Right atrium auricular region (tissue), 2 donors: Measurements from ENCODE around the gene ITGB6. TPM values are rescaled to one million over a fixed set of nuclear protein-coding genes. Genes with fewer than 3 reads are reported as not detected.
"Not testable (repeated sequence)": the region's sequence is repeated elsewhere in the genome, so short reads cannot be mapped to it uniquely, and the experiment has no call there.

ENCODE experiments used
- DNase-seq: peaks from one replicate; pipeline ENCODE4 v3.0.0-alpha.2; 2019; ENCODE audit warnings: low spot score
- H3K27ac ChIP-seq, 2 donors: fragments of 200-600 bp; sonication (generic); 1 replicate in 1 of 2; 2 replicates in 1 of 2; pipeline ENCODE4 v1.5.1; 2016 to 2019
- H3K27me3 ChIP-seq, 2 donors: fragments of 200-600 bp; sonication (generic); one replicate each; pipeline versions ENCODE4 v1.5.1 to v1.6.0; 2017 to 2019
- H3K36me3 ChIP-seq: fragments of 200-600 bp; sonication (generic); one replicate; pipeline ENCODE4 v1.5.1; 2016
- H3K4me1 ChIP-seq, 2 donors: fragments of 200-600 bp; sonication (generic); one replicate each; pipeline versions ENCODE4 v1.5.1 to v1.6.0; 2017 to 2019
- H3K4me3 ChIP-seq, 2 donors: fragments of 200-600 bp; sonication (generic); 1 replicate in 1 of 2; 2 replicates in 1 of 2; pipeline ENCODE4 v1.5.1; 2017 to 2019; ENCODE audit warnings: mild to moderate bottlenecking in 1 of 2, moderate library complexity in 1 of 2
- H3K9me3 ChIP-seq, 2 donors: fragments of 200-600 bp; sonication (generic); one replicate each; pipeline ENCODE4 v1.5.1; 2019
- total RNA-seq, 2 donors: library from RNA; depleted of rRNA; stranded (reverse); fragments of >200 nt; gene quantifications; one replicate each; pipeline ENCODE4 v1.1.0, GENCODE V29; 2016
- TF ChIP-seq, protein P1 (sequence below), 2 donors: fragments of 200-600 bp; sonication (generic); IDR thresholded peaks; one replicate each; pipeline ENCODE4 v1.5.1; 2019; ENCODE audit warnings: antibody characterized with exemption in 2 of 2

ITGB6 gene
- total RNA-seq, 2 donors from 2014 or later = 0.20 to 0.30 TPM

DNA sequence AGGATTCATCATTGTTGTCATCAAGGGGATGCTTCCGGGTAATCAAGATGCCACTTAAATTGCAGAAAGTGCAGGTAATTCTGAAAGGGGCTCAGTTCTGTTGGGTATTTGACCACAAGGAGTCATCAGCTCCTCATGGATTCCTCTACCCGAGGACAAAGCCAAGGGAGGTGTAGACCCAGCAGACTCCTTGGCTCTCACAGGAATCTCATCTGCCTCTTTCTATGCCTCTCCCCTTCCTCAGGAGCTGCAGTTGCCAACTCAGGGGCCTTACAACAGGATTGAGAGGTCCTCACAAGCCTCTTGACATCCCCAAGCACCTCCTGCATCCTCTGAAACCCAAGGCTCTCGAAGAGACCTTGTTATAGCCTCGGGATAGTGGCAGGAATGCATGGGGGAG, 44.0 kb downstream of the ITGB6 start:
- Histone ChIP-seq H3K4me1 (peaks cover 0 to 19% of the 10 kb centered on the region in 2 donors), H3K9me3 (no peaks in the 10 kb centered on the region), H3K27ac (no peak overlapping the region), H3K36me3 (no peaks in the 10 kb centered on the region), H3K27me3 (no peaks in the 10 kb centered on the region), H3K4me3 (no peak overlapping the region)
- TF ChIP-seq, protein P1, sequence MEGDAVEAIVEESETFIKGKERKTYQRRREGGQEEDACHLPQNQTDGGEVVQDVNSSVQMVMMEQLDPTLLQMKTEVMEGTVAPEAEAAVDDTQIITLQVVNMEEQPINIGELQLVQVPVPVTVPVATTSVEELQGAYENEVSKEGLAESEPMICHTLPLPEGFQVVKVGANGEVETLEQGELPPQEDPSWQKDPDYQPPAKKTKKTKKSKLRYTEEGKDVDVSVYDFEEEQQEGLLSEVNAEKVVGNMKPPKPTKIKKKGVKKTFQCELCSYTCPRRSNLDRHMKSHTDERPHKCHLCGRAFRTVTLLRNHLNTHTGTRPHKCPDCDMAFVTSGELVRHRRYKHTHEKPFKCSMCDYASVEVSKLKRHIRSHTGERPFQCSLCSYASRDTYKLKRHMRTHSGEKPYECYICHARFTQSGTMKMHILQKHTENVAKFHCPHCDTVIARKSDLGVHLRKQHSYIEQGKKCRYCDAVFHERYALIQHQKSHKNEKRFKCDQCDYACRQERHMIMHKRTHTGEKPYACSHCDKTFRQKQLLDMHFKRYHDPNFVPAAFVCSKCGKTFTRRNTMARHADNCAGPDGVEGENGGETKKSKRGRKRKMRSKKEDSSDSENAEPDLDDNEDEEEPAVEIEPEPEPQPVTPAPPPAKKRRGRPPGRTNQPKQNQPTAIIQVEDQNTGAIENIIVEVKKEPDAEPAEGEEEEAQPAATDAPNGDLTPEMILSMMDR (IDR thresholded peaks at IDR 0.05) = peak in 1 of 2 donors; percentile 26
- DNase-seq = no peak

DNA sequence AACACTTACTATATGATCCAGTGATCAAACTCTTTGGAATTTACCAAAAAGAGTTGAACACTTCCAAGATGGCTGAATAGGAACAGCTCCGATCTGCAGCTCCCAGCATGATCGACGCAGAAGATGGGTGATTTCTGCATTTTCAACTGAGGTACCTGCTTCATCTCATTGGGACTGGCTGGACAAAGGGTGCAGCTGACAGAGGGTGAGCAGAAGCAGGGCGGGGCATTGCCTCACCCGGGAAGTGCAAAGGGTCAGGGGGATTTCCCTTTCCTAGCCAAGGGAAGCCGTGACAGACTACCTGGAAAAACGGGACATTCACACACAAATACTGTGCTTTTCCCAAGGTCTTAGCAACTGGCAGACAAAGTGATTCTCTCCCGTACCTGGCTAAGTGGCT, 51.7 kb downstream of the ITGB6 start:
- H3K9me3 ChIP-seq = not testable (repeated sequence)

DNA sequence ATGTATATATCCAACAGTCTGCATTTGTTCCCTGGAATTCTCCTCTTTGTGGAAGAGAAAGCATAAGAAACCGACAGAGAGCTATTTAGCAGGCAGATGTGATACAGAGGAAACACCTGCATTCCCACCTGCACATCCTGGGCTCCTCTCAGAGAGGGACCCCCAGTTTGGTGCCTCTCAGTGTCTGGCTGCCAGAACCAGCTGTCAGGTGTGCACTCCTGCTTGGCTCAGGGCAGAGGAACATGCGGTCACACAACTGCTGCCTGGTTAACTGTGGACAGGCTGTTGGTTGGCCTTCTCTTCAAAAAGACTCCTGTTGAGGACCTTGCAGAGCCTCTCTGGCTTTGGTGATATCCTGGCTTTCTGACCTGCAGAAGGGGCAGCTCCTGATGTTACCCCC, 54.6 kb downstream of the ITGB6 start:
- Histone ChIP-seq H3K36me3 (no peaks in the 10 kb centered on the region), H3K27me3 (no peaks in the 10 kb centered on the region), H3K4me3 (no peak overlapping the region), H3K9me3 (no peaks in the 10 kb centered on the region), H3K4me1 (no peaks in the 10 kb centered on the region), H3K27ac (no peak overlapping the region)
- no peak for DNase-seq
- TF ChIP-seq, protein P1 (IDR thresholded peaks at IDR 0.05) = no peak

More for the DNA sequence above, 51.7 kb downstream of the ITGB6 start:
- H3K4me1 ChIP-seq, H3K27ac ChIP-seq, H3K27me3 ChIP-seq, H3K4me3 ChIP-seq, H3K36me3 ChIP-seq, DNase-seq: not testable (repeated sequence)

DNA sequence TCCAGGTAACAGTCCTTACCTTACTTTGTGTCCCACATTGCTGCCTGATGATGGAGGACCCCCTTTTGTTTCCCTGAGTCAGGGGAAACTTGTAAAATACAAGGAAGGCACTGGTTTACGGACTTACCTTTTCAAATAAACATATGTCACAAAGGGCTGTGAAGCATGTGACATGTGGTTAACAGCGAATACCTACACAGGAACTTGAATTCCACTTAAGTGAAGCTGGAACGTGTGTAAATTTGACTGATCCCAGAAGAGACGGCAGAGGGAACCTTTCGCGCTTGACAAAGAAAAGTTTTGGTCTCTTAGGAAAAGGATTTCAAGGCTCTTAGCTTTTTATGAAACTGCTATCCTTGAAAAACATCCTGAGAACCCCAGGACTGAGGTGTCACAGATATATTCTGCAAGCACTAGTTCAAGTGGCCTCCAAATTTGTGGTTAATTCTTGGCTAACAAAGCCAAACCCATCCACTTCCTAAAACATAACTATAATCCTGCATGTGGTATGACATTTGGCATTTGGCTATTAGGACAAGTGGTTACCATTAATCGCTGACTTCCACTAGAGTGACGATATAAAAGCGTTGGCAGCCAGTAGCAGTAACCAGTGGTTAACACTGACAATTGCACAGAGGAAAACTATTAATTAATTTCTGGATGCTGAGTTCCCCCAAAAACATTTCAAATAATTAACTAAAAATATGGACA, 55.6 kb downstream of the ITGB6 start:
- no peak for DNase-seq
- Histone ChIP-seq H3K4me1 (peaks cover 0 to 3% of the 10 kb centered on the region in 2 donors), H3K4me3 (no peak overlapping the region), H3K27ac (no peak overlapping the region), H3K9me3 (no peaks in the 10 kb centered on the region), H3K27me3 (no peaks in the 10 kb centered on the region), H3K36me3 (no peaks in the 10 kb centered on the region)
- TF ChIP-seq, protein P1 (IDR thresholded peaks at IDR 0.05) = no peak

DNA sequence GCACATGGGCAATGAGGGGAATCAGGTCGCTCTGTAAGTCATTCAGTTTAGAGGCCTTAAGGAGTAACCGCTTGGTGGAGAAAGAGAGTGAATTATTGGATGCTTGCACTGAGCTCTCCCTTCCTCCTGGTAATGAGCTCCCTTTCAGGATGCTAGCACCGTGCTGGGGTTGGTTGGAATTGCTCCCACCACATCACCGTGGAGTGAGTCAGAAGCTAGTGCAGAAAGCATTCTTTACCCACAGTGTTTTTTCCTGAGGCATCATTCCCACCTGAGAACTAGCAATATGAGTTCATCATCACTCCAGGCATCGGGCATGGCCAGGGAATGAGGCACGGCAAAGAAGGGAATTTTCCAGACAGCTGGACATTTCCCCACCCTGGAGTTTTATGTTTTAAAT, 57.6 kb downstream of the ITGB6 start:
- Histone ChIP-seq H3K4me1 (peaks cover 0 to 3% of the 10 kb centered on the region in 2 donors), H3K9me3 (no peaks in the 10 kb centered on the region), H3K36me3 (no peaks in the 10 kb centered on the region), H3K4me3 (no peak overlapping the region), H3K27ac (no peak overlapping the region), H3K27me3 (no peaks in the 10 kb centered on the region)
- no peak for DNase-seq
- TF ChIP-seq, protein P1 (IDR thresholded peaks at IDR 0.05) = no peak

DNA sequence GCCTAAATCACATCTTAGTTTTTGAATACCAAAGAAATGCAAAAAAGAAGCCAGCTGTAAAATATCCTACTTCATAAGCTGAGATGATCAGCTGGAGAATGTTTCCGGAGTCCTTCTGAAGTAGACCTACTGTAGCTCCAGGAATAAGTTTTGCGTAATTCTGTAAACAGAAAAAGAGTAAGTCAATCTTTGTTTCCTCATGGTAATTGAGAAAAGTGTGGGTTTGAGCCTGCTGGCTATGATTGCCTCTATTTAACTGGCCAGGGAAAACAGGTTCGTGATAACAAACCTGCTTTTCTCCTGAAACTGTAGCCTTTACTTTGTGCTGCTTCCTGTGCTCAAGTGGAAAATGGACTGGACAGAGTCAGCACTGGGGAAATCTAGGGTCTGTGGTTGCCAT, 58.2 kb downstream of the ITGB6 start:
- TF ChIP-seq, protein P1 (IDR thresholded peaks at IDR 0.05) = no peak
- Histone ChIP-seq H3K9me3 (no peaks in the 10 kb centered on the region), H3K27ac (no peak overlapping the region), H3K27me3 (no peaks in the 10 kb centered on the region), H3K36me3 (no peaks in the 10 kb centered on the region), H3K4me3 (no peak overlapping the region), H3K4me1 (peaks cover 0 to 3% of the 10 kb centered on the region in 2 donors)
- no peak for DNase-seq
